HG02840 (cell line): ENCODE data around the gene CD48.
A peak's percentile ranks its signal among the peaks of the same experiment; 100 is the strongest.
"Not testable (repeated sequence)": the region's sequence is repeated elsewhere in the genome, so short reads cannot be mapped to it uniquely, and the experiment has no call there.

Experiments
- ATAC-seq: cut with Tn5 transposase; IDR thresholded peaks from one replicate; pipeline ENCODE4 v1.9.1; 2021; ENCODE audit warnings: mild to moderate bottlenecking, moderate library complexity, moderate number of reproducible peaks; ENCODE audit not compliant: unreplicated experiment, low FRiP score

Gene CD48

GRCh38 chr1:160742428-160743127 is 31.0 kb upstream of the CD48 start:
- no peak for ATAC-seq

GRCh38 chr1:160741612-160742348 is 30.2 kb upstream of the CD48 start:
- ATAC-seq = no peak

- no peak for ATAC-seq
These were observed 29.5 kb upstream of the CD48 start for GRCh38 chr1:160741092-160741501.

- no peak for ATAC-seq
These were observed 28.6 kb upstream of the CD48 start for GRCh38 chr1:160740133-160740688.

GRCh38 chr1:160739098-160739511 is 27.5 kb upstream of the CD48 start, which contains the start of gene SLAMF7:
Gene SLAMF7 (plus strand): TSS chr1:160739247. CDS start chr1:160739302, 55 bp downstream.
- peak; percentile 44 for ATAC-seq

GRCh38 chr1:160738271-160738670 is 26.6 kb upstream of the CD48 start:
- ATAC-seq = no peak

- no peak for ATAC-seq
These were observed 22.7 kb upstream of the CD48 start for GRCh38 chr1:160734301-160734700.

- no peak for ATAC-seq
These were observed 22.3 kb upstream of the CD48 start for GRCh38 chr1:160733898-160734297.

- peak; percentile 63 for ATAC-seq
These were observed 20.4 kb upstream of the CD48 start for GRCh38 chr1:160731990-160732389.

- ATAC-seq = not testable (repeated sequence)
These were observed 19.9 kb upstream of the CD48 start for GRCh38 chr1:160731564-160731963.

GRCh38 chr1:160727316-160727640 is 15.7 kb upstream of the CD48 start:
- ATAC-seq = no peak

GRCh38 chr1:160726498-160727315 is 15.1 kb upstream of the CD48 start:
- no peak for ATAC-seq

- no peak for ATAC-seq
These were observed 14.5 kb upstream of the CD48 start for GRCh38 chr1:160726114-160726497.

GRCh38 chr1:160724465-160725242 is 13.0 kb upstream of the CD48 start:
- no peak for ATAC-seq

- ATAC-seq = no peak
These were observed 11.7 kb upstream of the CD48 start for GRCh38 chr1:160723332-160723731.

- ATAC-seq = no peak
These were observed 11.1 kb upstream of the CD48 start for GRCh38 chr1:160722726-160723125.

- no peak for ATAC-seq
These were observed 9.9 kb upstream of the CD48 start for GRCh38 chr1:160721473-160721872.

- no peak for ATAC-seq
These were observed 8.9 kb upstream of the CD48 start for GRCh38 chr1:160720356-160721085.

GRCh38 chr1:160718210-160718609 is 6.6 kb upstream of the CD48 start:
- no peak for ATAC-seq
